WTC11 (cell line): Measurements from ENCODE around the gene CHID1. TPM values are rescaled to one million over a fixed set of nuclear protein-coding genes. Genes with fewer than 3 reads are reported as not detected.
A peak's percentile ranks its signal among the peaks of the same experiment; 100 is the strongest.

Source experiments
- ATAC-seq: fragments of 200-7000 bp; cut with Tn5 transposase; 2 replicates; pipeline ENCODE4 v1.10.0; 2021; ENCODE audit warnings: mild to moderate bottlenecking, moderate library complexity
- CTCF ChIA-PET: fragments of 300-600 bp; sonication (Branson Sonifier 250); formaldehyde crosslinking; loops from one replicate; lab custom pipeline; 2021; ENCODE audit warnings: antibody characterized with exemption; lab: Charles Lee
- POLR2A ChIA-PET: fragments of 350-600 bp; sonication (Branson Sonifier 250); formaldehyde crosslinking; loops from one replicate; lab custom pipeline; 2021; ENCODE audit warnings: antibody characterized with exemption; lab: Charles Lee
- DNase-seq: peaks from one replicate; pipeline ENCODE4 v3.0.0; 2021; ENCODE audit warnings: low spot score
- H3K27ac Mint-ChIP-seq: 2 replicates; pipeline ENCODE4 v1.8.0; 2021; ENCODE audit warnings: mixed read lengths
- H3K27me3 Mint-ChIP-seq: 2 replicates; pipeline ENCODE4 v1.8.0; 2021; ENCODE audit warnings: low read depth, mild to moderate bottlenecking, moderate library complexity, mixed read lengths
- H3K36me3 Mint-ChIP-seq: 2 replicates; pipeline ENCODE4 v1.8.0; 2021; ENCODE audit warnings: mixed read lengths
- H3K4me1 Mint-ChIP-seq: 2 replicates; pipeline ENCODE4 v1.8.0; 2022; ENCODE audit warnings: mixed read lengths
- H3K4me3 Mint-ChIP-seq: 2 replicates; pipeline ENCODE4 v1.8.0; 2021; ENCODE audit warnings: mild to moderate bottlenecking, moderate library complexity, mixed read lengths
- H3K9me3 Mint-ChIP-seq: 2 replicates; pipeline ENCODE4 v1.8.0; 2021; ENCODE audit warnings: mixed read lengths
- CBFB ChIP-seq: sonication (generic); formaldehyde crosslinking; IDR thresholded peaks from 2 replicates; pipeline ENCODE4 v1.8.1; 2022; ENCODE audit warnings: mild to moderate bottlenecking, low read depth, missing genetic modification reagents
- EMX1 ChIP-seq: fragments of 250-450 bp; sonication (Bioruptor Pico); IDR thresholded peaks from 2 replicates; pipeline ENCODE4 v1.8.0; 2021; ENCODE audit warnings: mild to moderate bottlenecking
- ESRRA ChIP-seq: sonication (generic); formaldehyde crosslinking; IDR thresholded peaks from 2 replicates; pipeline ENCODE4 v1.8.1; 2022; ENCODE audit warnings: mild to moderate bottlenecking, missing genetic modification reagents, borderline replicate concordance
- GRHL2 ChIP-seq: fragments of 250-450 bp; sonication (Bioruptor Pico); IDR thresholded peaks from 2 replicates; pipeline ENCODE4 v1.8.0; 2022; ENCODE audit warnings: mild to moderate bottlenecking, moderate library complexity; ENCODE audit not compliant: insufficient replicate concordance, severe bottlenecking
- GTF2I ChIP-seq: fragments of 250-450 bp; sonication (Bioruptor Pico); conservative IDR thresholded peaks from 2 replicates; pipeline ENCODE4 v1.4.0; 2021; ENCODE audit warnings: mild to moderate bottlenecking
- NFATC4 ChIP-seq: fragments of 250-450 bp; sonication (Bioruptor Pico); IDR thresholded peaks from 2 replicates; pipeline ENCODE4 v1.9.0; 2021; ENCODE audit warnings: mild to moderate bottlenecking
- NR3C1 ChIP-seq: sonication (generic); formaldehyde crosslinking; conservative IDR thresholded peaks from 2 replicates; pipeline ENCODE4 v1.8.1; 2023; ENCODE audit warnings: low read depth, mild to moderate bottlenecking, missing genetic modification reagents
- RORB ChIP-seq: fragments of 250-450 bp; sonication (Bioruptor Pico); IDR thresholded peaks from 2 replicates; pipeline ENCODE4 v1.9.0; 2021; ENCODE audit warnings: mild to moderate bottlenecking
- ZBTB21 ChIP-seq: sonication (generic); formaldehyde crosslinking; IDR thresholded peaks from 2 replicates; pipeline ENCODE4 v1.8.1; 2023; ENCODE audit warnings: mild to moderate bottlenecking, missing genetic modification reagents, borderline replicate concordance
- ZNF121 ChIP-seq: sonication (generic); formaldehyde crosslinking; IDR thresholded peaks from 2 replicates; pipeline ENCODE4 v1.8.0; 2023; ENCODE audit warnings: missing genetic modification reagents
- ZNF219 ChIP-seq: sonication (generic); formaldehyde crosslinking; IDR thresholded peaks from 2 replicates; pipeline ENCODE4 v1.8.0; 2023; ENCODE audit warnings: missing genetic modification reagents, mild to moderate bottlenecking, borderline replicate concordance
- ZNF317 ChIP-seq: sonication (generic); formaldehyde crosslinking; IDR thresholded peaks from 2 replicates; pipeline ENCODE4 v1.8.1; 2023; ENCODE audit warnings: low read depth, mild to moderate bottlenecking, moderate library complexity, missing genetic modification reagents, borderline replicate concordance
- total RNA-seq: library from RNA; stranded (reverse); gene quantifications from 3 replicates; pipeline ENCODE4 v1.2.3, GENCODE V29; 2021
- TF ChIP-seq, protein P1 (sequence below): sonication (generic); formaldehyde crosslinking; IDR thresholded peaks from 2 replicates; pipeline ENCODE4 v1.8.1; 2022; ENCODE audit warnings: missing genetic modification reagents, borderline replicate concordance
- TF ChIP-seq, protein P2 (sequence below): fragments of 200-600 bp; IDR thresholded peaks from 2 replicates; pipeline ENCODE4 v1.8.0; 2022; ENCODE audit warnings: antibody characterized with exemption
- TF ChIP-seq, protein P3 (sequence below): fragments of 250-450 bp; sonication (Bioruptor Pico); IDR thresholded peaks from 2 replicates; pipeline ENCODE4 v2.1.2; 2022; ENCODE audit warnings: mild to moderate bottlenecking, moderate library complexity
- TF ChIP-seq, protein P4 (sequence below): sonication (generic); formaldehyde crosslinking; IDR thresholded peaks from 2 replicates; pipeline ENCODE4 v1.8.0; 2022; ENCODE audit warnings: mild to moderate bottlenecking, missing genetic modification reagents
- TF ChIP-seq, protein P5 (sequence below): sonication (generic); formaldehyde crosslinking; IDR thresholded peaks from 2 replicates; pipeline ENCODE4 v1.8.1; 2023; ENCODE audit warnings: mild to moderate bottlenecking, missing genetic modification reagents, borderline replicate concordance
- TF ChIP-seq, protein P6 (sequence below): sonication (generic); formaldehyde crosslinking; IDR thresholded peaks from 2 replicates; pipeline ENCODE4 v1.8.1; 2022; ENCODE audit warnings: mild to moderate bottlenecking, missing genetic modification reagents, moderate library complexity, borderline replicate concordance

The CHID1 gene
- total RNA-seq, 1 experiment from 2014 or later, result 92.8 TPM

DNA sequence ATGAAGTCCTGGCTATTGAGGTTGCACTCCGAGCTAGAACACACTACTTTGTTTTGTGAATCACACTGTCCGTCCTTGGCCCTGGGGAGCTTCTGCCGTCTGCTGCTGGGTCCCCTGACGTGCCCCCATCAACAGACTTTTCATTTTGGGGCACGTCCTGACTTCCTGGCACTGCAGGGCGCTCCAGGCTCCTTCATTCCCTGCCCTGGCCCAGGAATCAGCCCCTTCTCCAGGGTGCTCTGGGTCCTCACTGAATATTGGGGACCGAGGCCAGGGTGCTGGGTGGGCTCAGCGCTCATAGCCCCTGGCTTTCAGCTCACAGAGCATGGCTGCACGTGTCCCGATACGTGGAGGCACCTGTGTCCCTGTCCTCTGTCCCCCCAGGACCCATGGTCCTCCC is 45.7 kb downstream of the CHID1 start:
- DNase-seq, result no peak
- ATAC-seq, result no peak
- no peaks in the 10 kb centered on the region for H3K9me3 Mint-ChIP-seq
- H3K27ac Mint-ChIP-seq, result 0 out of 2 replicates have a peak overlapping the region, but pooled peaks have one; percentile 8
- no peaks in the 10 kb centered on the region for H3K36me3 Mint-ChIP-seq
- ChIA-PET POLR2A (interaction anchor here (0.7 kb wide), 1 partner anchor 22 kb away, joined by 7 read pairs; no protein-coding TSS in a partner anchor), CTCF (interaction anchor here (0.6 kb wide), 1 partner anchor 29 kb away, joined by 3 read pairs; no protein-coding TSS in a partner anchor)
- no peak overlapping the region for H3K4me3 Mint-ChIP-seq
- H3K27me3 Mint-ChIP-seq, result peaks cover 2% of the 10 kb centered on the region; the same call in 1 of the 2 replicates
- no peak for TF ChIP-seq GRHL2 (CRISPR knock-in tag)
- no peak for TF ChIP-seq EMX1 (CRISPR knock-in tag)
- TF ChIP-seq ESRRA (CRISPR knock-in tag), result no peak
- TF ChIP-seq, protein P1, sequence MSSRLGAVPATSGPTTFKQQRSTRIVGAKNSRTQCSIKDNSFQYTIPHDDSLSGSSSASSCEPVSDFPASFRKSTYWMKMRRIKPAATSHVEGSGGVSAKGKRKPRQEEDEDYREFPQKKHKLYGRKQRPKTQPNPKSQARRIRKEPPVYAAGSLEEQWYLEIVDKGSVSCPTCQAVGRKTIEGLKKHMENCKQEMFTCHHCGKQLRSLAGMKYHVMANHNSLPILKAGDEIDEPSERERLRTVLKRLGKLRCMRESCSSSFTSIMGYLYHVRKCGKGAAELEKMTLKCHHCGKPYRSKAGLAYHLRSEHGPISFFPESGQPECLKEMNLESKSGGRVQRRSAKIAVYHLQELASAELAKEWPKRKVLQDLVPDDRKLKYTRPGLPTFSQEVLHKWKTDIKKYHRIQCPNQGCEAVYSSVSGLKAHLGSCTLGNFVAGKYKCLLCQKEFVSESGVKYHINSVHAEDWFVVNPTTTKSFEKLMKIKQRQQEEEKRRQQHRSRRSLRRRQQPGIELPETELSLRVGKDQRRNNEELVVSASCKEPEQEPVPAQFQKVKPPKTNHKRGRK (CRISPR knock-in tag), result no peak
- TF ChIP-seq GTF2I (CRISPR knock-in tag), result no peak
- TF ChIP-seq, protein P2, sequence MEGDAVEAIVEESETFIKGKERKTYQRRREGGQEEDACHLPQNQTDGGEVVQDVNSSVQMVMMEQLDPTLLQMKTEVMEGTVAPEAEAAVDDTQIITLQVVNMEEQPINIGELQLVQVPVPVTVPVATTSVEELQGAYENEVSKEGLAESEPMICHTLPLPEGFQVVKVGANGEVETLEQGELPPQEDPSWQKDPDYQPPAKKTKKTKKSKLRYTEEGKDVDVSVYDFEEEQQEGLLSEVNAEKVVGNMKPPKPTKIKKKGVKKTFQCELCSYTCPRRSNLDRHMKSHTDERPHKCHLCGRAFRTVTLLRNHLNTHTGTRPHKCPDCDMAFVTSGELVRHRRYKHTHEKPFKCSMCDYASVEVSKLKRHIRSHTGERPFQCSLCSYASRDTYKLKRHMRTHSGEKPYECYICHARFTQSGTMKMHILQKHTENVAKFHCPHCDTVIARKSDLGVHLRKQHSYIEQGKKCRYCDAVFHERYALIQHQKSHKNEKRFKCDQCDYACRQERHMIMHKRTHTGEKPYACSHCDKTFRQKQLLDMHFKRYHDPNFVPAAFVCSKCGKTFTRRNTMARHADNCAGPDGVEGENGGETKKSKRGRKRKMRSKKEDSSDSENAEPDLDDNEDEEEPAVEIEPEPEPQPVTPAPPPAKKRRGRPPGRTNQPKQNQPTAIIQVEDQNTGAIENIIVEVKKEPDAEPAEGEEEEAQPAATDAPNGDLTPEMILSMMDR, result no peak
- TF ChIP-seq, protein P3, sequence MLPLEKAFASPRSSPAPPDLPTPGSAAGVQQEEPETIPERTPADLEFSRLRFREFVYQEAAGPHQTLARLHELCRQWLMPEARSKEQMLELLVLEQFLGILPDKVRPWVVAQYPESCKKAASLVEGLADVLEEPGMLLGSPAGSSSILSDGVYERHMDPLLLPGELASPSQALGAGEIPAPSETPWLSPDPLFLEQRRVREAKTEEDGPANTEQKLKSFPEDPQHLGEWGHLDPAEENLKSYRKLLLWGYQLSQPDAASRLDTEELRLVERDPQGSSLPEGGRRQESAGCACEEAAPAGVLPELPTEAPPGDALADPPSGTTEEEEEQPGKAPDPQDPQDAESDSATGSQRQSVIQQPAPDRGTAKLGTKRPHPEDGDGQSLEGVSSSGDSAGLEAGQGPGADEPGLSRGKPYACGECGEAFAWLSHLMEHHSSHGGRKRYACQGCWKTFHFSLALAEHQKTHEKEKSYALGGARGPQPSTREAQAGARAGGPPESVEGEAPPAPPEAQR (CRISPR knock-in tag), result no peak
- no peak for TF ChIP-seq CBFB (CRISPR knock-in tag)
- TF ChIP-seq ZNF317, result no peak
- TF ChIP-seq ZNF121 (CRISPR knock-in tag), result no peak
- TF ChIP-seq NFATC4 (CRISPR knock-in tag), result no peak
- TF ChIP-seq, protein P4, sequence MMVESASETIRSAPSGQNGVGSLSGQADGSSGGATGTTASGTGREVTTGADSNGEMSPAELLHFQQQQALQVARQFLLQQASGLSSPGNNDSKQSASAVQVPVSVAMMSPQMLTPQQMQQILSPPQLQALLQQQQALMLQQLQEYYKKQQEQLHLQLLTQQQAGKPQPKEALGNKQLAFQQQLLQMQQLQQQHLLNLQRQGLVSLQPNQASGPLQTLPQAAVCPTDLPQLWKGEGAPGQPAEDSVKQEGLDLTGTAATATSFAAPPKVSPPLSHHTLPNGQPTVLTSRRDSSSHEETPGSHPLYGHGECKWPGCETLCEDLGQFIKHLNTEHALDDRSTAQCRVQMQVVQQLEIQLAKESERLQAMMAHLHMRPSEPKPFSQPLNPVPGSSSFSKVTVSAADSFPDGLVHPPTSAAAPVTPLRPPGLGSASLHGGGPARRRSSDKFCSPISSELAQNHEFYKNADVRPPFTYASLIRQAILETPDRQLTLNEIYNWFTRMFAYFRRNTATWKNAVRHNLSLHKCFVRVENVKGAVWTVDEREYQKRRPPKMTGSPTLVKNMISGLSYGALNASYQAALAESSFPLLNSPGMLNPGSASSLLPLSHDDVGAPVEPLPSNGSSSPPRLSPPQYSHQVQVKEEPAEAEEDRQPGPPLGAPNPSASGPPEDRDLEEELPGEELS (CRISPR knock-in tag), result no peak
- TF ChIP-seq, protein P5, sequence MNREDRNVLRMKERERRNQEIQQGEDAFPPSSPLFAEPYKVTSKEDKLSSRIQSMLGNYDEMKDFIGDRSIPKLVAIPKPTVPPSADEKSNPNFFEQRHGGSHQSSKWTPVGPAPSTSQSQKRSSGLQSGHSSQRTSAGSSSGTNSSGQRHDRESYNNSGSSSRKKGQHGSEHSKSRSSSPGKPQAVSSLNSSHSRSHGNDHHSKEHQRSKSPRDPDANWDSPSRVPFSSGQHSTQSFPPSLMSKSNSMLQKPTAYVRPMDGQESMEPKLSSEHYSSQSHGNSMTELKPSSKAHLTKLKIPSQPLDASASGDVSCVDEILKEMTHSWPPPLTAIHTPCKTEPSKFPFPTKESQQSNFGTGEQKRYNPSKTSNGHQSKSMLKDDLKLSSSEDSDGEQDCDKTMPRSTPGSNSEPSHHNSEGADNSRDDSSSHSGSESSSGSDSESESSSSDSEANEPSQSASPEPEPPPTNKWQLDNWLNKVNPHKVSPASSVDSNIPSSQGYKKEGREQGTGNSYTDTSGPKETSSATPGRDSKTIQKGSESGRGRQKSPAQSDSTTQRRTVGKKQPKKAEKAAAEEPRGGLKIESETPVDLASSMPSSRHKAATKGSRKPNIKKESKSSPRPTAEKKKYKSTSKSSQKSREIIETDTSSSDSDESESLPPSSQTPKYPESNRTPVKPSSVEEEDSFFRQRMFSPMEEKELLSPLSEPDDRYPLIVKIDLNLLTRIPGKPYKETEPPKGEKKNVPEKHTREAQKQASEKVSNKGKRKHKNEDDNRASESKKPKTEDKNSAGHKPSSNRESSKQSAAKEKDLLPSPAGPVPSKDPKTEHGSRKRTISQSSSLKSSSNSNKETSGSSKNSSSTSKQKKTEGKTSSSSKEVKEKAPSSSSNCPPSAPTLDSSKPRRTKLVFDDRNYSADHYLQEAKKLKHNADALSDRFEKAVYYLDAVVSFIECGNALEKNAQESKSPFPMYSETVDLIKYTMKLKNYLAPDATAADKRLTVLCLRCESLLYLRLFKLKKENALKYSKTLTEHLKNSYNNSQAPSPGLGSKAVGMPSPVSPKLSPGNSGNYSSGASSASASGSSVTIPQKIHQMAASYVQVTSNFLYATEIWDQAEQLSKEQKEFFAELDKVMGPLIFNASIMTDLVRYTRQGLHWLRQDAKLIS (CRISPR knock-in tag), result no peak
- no peak for TF ChIP-seq RORB
- TF ChIP-seq NR3C1, result no peak
- TF ChIP-seq, protein P6, sequence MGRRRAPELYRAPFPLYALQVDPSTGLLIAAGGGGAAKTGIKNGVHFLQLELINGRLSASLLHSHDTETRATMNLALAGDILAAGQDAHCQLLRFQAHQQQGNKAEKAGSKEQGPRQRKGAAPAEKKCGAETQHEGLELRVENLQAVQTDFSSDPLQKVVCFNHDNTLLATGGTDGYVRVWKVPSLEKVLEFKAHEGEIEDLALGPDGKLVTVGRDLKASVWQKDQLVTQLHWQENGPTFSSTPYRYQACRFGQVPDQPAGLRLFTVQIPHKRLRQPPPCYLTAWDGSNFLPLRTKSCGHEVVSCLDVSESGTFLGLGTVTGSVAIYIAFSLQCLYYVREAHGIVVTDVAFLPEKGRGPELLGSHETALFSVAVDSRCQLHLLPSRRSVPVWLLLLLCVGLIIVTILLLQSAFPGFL (CRISPR knock-in tag), result no peak
- no peak for TF ChIP-seq ZBTB21 (CRISPR knock-in tag)
- TF ChIP-seq ZNF219, result no peak
- peaks cover 26% of the 10 kb centered on the region for H3K4me1 Mint-ChIP-seq
